CD4-positive, CD25-positive, alpha-beta regulatory T cell (primary cell): ENCODE data around the gene CDC42EP1. TPM values are rescaled to one million over a fixed set of nuclear protein-coding genes. Genes with fewer than 3 reads are reported as not detected.
"Not testable (repeated sequence)": the region's sequence is repeated elsewhere in the genome, so short reads cannot be mapped to it uniquely, and the experiment has no call there.

Experiments used
- ATAC-seq, 2 donors: fragments of 150-1000 bp; cut with Tn5 transposase; one replicate each; pipeline ENCODE4 v1.10.0; 2021; ENCODE audit warnings: low read depth in 2 of 2, moderate number of reproducible peaks in 2 of 2, moderate library complexity in 1 of 2
- DNase-seq, 3 donors: peaks; one replicate each; pipeline versions ENCODE4 v3.0.0 to v3.0.0-alpha.2; 2012 to 2022; ENCODE audit warnings: mixed read lengths in 1 of 3
- H3K27ac ChIP-seq: one replicate; pipeline ENCODE4 v1.7.0; 2013; ENCODE audit warnings: mild to moderate bottlenecking, low read length; ENCODE audit not compliant: insufficient read depth, poor library complexity, severe bottlenecking
- H3K27me3 ChIP-seq: one replicate; pipeline ENCODE4 v1.7.0; 2013; ENCODE audit warnings: low read length; ENCODE audit not compliant: control insufficient read depth, insufficient read depth
- H3K36me3 ChIP-seq: one replicate; pipeline ENCODE4 v1.7.0; 2013; ENCODE audit warnings: mild to moderate bottlenecking, low read length, moderate library complexity; ENCODE audit not compliant: control insufficient read depth, insufficient read depth
- H3K4me1 ChIP-seq: 2 replicates; pipeline ENCODE4 v1.7.0; 2013; ENCODE audit warnings: mild to moderate bottlenecking, low read length; ENCODE audit not compliant: insufficient read depth, control insufficient read depth, poor library complexity, severe bottlenecking
- H3K4me3 ChIP-seq: one replicate; pipeline ENCODE4 v1.7.0; 2013; ENCODE audit warnings: low read depth, mild to moderate bottlenecking, low read length, moderate library complexity
- H3K9me3 ChIP-seq, 2 experiments: 1 replicate in 1 of 2; 2 replicates in 1 of 2; pipeline ENCODE4 v1.7.0; 2013; ENCODE audit warnings: low read length in 2 of 2, mild to moderate bottlenecking in 1 of 2, moderate library complexity in 1 of 2; ENCODE audit not compliant: control insufficient read depth in 2 of 2
- H3K27ac Mint-ChIP-seq, 3 donors: one replicate each; pipeline ENCODE4 v1.8.0; 2020 to 2022; ENCODE audit warnings: mild to moderate bottlenecking in 3 of 3, mixed read lengths in 3 of 3, moderate library complexity in 2 of 3
- H3K27me3 Mint-ChIP-seq: one replicate; pipeline ENCODE4 v1.8.0; 2022; ENCODE audit warnings: mild to moderate bottlenecking, mixed read lengths
- H3K36me3 Mint-ChIP-seq: one replicate; pipeline ENCODE4 v1.8.0; 2020; ENCODE audit warnings: mixed read lengths
- H3K4me1 Mint-ChIP-seq, 4 donors: one replicate each; pipeline ENCODE4 v1.8.0; 2020 to 2022; ENCODE audit warnings: mixed read lengths in 4 of 4, mild to moderate bottlenecking in 1 of 4
- H3K4me3 Mint-ChIP-seq, 4 donors: one replicate each; pipeline ENCODE4 v1.8.0; 2020 to 2022; ENCODE audit warnings: mild to moderate bottlenecking in 4 of 4, mixed read lengths in 4 of 4, moderate library complexity in 3 of 4
- H3K9me3 Mint-ChIP-seq, 7 donors: one replicate each; pipeline ENCODE4 v1.8.0; 2020 to 2022; ENCODE audit warnings: mixed read lengths in 7 of 7, mild to moderate bottlenecking in 3 of 7, moderate library complexity in 2 of 7
- polyA plus RNA-seq, 4 donors: library from polyadenylated mRNA; unstranded; fragments of 300-500 nt; fragmentation: Illumina TruSeq; gene quantifications; one replicate each; pipeline ENCODE4 v1.2.3, GENCODE V29; 2021
- total RNA-seq: library from RNA; stranded (reverse); gene quantifications from one replicate; pipeline ENCODE4 v1.2.3, GENCODE V29; 2022

CDC42EP1 gene
- total and polyA plus RNA-seq, 5 donors from 2014 or later: not detected

DNA sequence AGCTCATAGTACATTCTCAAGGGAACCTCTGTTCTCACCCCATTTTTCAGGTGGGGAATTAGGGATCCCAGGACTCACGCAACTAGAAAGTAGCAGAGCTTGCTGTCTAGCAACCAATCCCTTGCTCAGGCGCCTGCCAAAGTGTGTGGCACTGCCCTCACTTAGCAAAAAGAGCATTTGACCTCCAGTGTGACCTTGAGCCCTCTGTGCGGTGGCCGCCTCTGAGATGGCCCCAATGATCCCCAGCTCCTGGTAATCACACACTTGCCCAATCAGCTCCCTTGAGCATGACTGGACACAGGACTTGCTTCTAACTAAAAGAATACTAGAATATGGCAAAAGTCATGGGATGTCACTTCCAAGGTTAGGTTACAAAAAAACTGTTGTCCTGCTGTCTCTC lies 22.2 kb downstream of the CDC42EP1 start:
- peaks cover 4% of the 10 kb centered on the region for H3K27me3 ChIP-seq
- no peak overlapping the region for H3K4me3 ChIP-seq
- H3K27ac ChIP-seq: no peak overlapping the region
- peaks cover 0 to 11% (median 2%) of the 10 kb centered on the region in 4 donors for H3K4me1 Mint-ChIP-seq
- H3K4me3 Mint-ChIP-seq: no peak overlapping the region
- no peak overlapping the region for H3K27ac Mint-ChIP-seq
- no peaks in the 10 kb centered on the region for H3K9me3 ChIP-seq
- no peak for ATAC-seq
- no peaks in the 10 kb centered on the region for H3K36me3 Mint-ChIP-seq
- peaks cover 34% of the 10 kb centered on the region for H3K27me3 Mint-ChIP-seq
- H3K9me3 Mint-ChIP-seq: no peaks in the 10 kb centered on the region
- no peaks in the 10 kb centered on the region for H3K36me3 ChIP-seq
- no peak for DNase-seq
- H3K4me1 ChIP-seq: peaks cover 5% of the 10 kb centered on the region

DNA sequence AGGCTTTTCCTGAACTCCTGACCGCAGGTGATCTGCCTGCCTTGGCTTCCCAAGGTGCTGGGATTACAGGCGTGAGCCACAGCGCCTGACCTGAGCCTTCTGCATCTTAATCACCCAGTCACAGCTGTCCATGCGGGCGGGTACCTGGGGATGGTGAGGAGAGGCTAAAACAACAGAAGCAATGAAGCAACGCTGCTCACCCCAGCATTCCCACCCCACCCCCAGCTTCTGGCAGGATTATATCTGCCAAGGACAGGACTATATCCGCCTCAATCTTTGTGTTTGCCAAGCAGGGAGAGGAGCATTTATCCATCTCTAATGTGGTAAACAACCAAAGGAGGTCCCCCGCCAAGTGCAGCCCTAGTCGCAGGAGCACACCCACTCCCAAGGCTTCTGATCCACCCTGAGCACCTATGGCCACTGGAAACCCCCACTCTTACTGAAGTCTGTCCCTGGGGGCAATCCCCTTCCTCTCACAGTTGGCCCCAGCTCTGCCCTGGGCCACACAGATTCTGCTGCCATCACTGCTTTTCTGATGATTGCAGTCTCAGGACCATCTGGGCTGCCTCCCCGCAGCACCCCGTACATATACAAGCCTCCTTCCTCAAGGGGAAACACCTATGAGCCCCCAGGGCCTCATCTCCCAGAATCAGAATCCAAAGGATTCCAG lies 28.4 kb downstream of the CDC42EP1 start:
- Mint-ChIP-seq H3K27ac (no peak overlapping the region), H3K4me3 (no peak overlapping the region), H3K36me3 (no peaks in the 10 kb centered on the region), H3K4me1 (peaks cover 6 to 16% (median 11%) of the 10 kb centered on the region in 4 donors), H3K9me3 (no peaks in the 10 kb centered on the region), H3K27me3 (peaks cover 20% of the 10 kb centered on the region)
- Histone ChIP-seq H3K4me1 (peaks cover 10% of the 10 kb centered on the region), H3K27ac (no peak overlapping the region), H3K27me3 (no peaks in the 10 kb centered on the region), H3K4me3 (no peak overlapping the region), H3K36me3 (no peaks in the 10 kb centered on the region), H3K9me3 (no peaks in the 10 kb centered on the region)
- no peak for DNase-seq
- ATAC-seq: no peak

DNA sequence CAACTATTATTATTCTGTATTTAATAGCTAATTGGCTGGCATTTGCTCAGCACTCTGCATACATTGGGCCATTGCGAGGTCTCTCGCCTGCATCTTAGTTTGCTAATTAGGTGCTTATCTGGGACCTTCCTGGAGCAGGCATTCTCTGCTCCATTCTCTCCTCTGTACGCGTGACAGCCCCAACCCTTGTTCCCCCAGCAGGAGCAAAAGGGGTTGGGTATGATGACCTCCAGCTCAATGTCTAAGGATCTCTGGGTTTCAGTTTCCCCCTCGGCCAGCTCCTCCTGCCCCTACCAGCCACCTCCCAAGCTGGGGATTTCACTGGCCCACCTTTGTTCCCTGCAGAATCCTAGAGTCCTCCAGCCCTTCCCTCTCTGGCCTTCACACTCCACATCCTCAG lies 29.4 kb downstream of the CDC42EP1 start:
- Mint-ChIP-seq H3K4me3 (no peak overlapping the region), H3K4me1 (peaks cover 6 to 16% (median 11%) of the 10 kb centered on the region in 4 donors), H3K27me3 (peaks cover 20% of the 10 kb centered on the region), H3K9me3 (no peaks in the 10 kb centered on the region), H3K27ac (no peak overlapping the region), H3K36me3 (no peaks in the 10 kb centered on the region)
- Histone ChIP-seq H3K4me1 (peaks cover 10% of the 10 kb centered on the region), H3K27ac (no peak overlapping the region), H3K36me3 (no peaks in the 10 kb centered on the region), H3K27me3 (no peaks in the 10 kb centered on the region), H3K4me3 (no peak overlapping the region), H3K9me3 (no peaks in the 10 kb centered on the region)
- DNase-seq: no peak
- no peak for ATAC-seq

DNA sequence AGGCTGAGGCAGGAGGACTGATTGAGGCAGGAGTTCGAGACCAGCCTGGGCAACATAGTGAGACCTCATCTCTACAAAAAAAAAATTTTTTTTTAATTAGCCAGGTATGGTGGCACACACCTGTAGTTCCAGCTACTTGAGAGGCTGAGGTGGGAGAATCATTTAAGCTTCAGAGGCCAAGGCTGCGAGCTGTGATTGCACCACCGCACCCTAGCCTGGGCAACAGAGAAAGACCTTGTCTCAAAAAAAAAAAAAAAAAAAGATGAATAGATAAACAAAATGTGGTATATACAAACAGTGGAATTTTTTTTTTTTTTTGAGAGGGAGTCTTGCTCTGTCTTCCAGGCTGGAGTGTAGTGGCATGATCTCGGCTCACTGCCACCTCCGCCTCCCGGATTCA lies 30.8 kb downstream of the CDC42EP1 start:
- not testable (repeated sequence) for H3K36me3 Mint-ChIP-seq, H3K36me3 ChIP-seq, ATAC-seq, H3K27me3 ChIP-seq, H3K27ac ChIP-seq, H3K27ac Mint-ChIP-seq, H3K4me3 ChIP-seq, H3K9me3 Mint-ChIP-seq, H3K9me3 ChIP-seq, DNase-seq
- Mint-ChIP-seq H3K27me3 (peaks cover 20% of the 10 kb centered on the region), H3K4me1 (peaks cover 6 to 13% (median 11%) of the 10 kb centered on the region in 4 donors), H3K4me3 (peak overlapping the region in 1 of 4 donors; percentile 42)
- peaks cover 10% of the 10 kb centered on the region for H3K4me1 ChIP-seq

DNA sequence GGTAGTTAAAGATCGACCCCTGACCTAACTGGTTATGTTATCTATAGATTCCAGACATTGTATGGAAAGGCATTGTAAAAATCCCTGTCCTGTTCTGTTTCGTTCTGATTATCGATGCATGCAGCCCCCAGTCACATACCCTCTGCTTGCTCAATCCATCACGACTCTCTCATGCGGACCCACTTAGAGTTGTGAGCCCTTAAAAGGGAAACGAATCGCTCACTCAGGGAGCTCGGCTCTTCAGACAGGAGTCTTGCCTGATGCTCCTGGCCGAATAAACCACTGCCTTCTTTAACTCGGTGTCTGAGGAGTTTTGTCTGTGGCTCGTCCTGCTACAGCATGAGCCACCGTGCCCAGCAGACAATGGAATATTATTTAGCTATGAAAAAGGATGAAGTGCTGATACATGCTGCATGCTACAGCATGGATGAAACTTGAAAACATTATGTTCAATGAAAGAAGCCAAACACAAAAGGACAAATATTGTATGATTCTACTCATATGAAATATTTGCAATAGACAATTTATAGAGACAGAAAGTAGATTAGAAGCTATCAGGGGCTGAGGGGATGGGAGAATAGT lies 31.6 kb downstream of the CDC42EP1 start:
- Mint-ChIP-seq H3K4me3 (peak overlapping the region; percentile 9 to 90 (median 83)), H3K4me1 (peaks cover 6 to 13% (median 11%) of the 10 kb centered on the region in 4 donors), H3K27ac (peak overlapping the region; percentile 67 to 94 (median 94)), H3K36me3 (no peaks in the 10 kb centered on the region), H3K9me3 (no peaks in the 10 kb centered on the region), H3K27me3 (peaks cover 22% of the 10 kb centered on the region)
- DNase-seq (no peak), ATAC-seq (no peak)
- peaks cover 10% of the 10 kb centered on the region for H3K4me1 ChIP-seq
- no peaks in the 10 kb centered on the region for H3K27me3 ChIP-seq
- peak overlapping the region; percentile 28 for H3K27ac ChIP-seq
- no peaks in the 10 kb centered on the region for H3K36me3 ChIP-seq
- peak overlapping the region; percentile 71 for H3K4me3 ChIP-seq
- H3K9me3 ChIP-seq: no peaks in the 10 kb centered on the region

DNA sequence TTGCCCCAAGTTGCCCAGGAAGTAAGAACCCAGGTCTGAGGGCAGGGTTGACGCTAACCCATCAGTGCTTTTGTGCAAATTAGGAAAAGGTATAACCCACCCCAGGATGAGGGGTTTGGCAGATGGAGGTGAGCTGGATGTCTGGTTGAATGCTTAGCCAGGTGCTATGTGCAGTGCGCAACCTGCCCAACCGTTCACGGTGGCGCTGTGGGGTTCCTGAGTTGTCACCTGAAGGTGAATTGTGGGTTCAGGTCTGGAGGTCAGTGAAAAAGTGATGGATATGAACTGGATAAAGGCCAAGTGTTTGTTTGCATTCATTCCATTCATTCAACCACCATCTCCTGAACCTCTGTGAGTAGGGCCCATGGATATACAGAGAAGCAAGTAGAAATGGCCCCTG lies 34.0 kb downstream of the CDC42EP1 start:
- peaks cover 6 to 13% (median 11%) of the 10 kb centered on the region in 4 donors for H3K4me1 Mint-ChIP-seq
- no peak overlapping the region for H3K4me3 ChIP-seq
- H3K4me3 Mint-ChIP-seq: no peak overlapping the region
- peaks cover 10% of the 10 kb centered on the region for H3K4me1 ChIP-seq
- H3K36me3 Mint-ChIP-seq: no peaks in the 10 kb centered on the region
- no peak for ATAC-seq
- no peak for DNase-seq
- peaks cover 12% of the 10 kb centered on the region for H3K27me3 Mint-ChIP-seq
- H3K9me3 ChIP-seq: no peaks in the 10 kb centered on the region
- H3K9me3 Mint-ChIP-seq: no peaks in the 10 kb centered on the region
- H3K36me3 ChIP-seq: no peaks in the 10 kb centered on the region
- no peak overlapping the region for H3K27ac Mint-ChIP-seq
- H3K27me3 ChIP-seq: no peaks in the 10 kb centered on the region
- no peak overlapping the region for H3K27ac ChIP-seq

DNA sequence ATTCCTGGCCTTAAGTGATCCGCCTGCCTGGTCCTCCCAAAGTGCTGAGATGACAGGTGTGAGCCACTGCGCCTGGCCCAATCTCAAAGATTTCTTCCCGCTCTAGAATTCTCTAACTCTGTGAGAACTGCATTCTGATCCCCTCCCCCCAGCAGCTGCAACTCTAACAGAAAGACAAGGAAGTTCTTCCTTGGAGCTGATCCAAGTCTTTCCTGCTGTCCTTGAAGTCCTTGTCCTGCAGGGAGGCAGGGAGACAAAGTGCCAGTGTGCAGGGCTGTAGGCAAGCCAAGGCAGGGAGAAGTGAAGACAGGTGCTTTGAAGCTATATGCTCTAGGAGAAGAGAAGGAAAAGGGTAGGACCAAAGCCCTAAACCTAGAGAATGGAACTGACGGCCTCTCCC lies 38.9 kb downstream of the CDC42EP1 start:
- Histone ChIP-seq H3K27me3 (no peaks in the 10 kb centered on the region), H3K4me1 (peaks cover 3% of the 10 kb centered on the region), H3K9me3 (no peaks in the 10 kb centered on the region), H3K27ac (no peak overlapping the region), H3K36me3 (no peaks in the 10 kb centered on the region), H3K4me3 (no peak overlapping the region)
- ATAC-seq: no peak
- Mint-ChIP-seq H3K9me3 (no peaks in the 10 kb centered on the region), H3K27me3 (peaks cover 16% of the 10 kb centered on the region), H3K4me3 (no peak overlapping the region), H3K27ac (no peak overlapping the region), H3K4me1 (peaks cover 0 to 20% (median 11%) of the 10 kb centered on the region in 4 donors), H3K36me3 (no peaks in the 10 kb centered on the region)
- no peak for DNase-seq

DNA sequence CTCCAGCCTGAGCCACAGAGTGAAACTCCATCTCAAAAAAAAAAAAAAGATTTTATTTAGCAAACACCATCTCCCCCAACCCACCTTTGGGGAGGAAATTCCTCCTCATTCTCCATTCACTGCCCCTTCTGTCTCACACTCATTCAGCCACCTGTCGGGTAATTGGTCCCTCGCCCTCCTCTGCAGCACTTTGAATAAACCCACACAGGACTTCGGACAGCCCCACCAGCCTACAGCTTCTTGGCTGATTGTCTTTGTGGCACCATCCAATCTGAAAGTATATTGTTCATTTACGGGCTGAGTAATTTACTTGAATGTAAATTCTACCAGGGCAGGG lies 40.9 kb downstream of the CDC42EP1 start:
- Mint-ChIP-seq H3K27me3 (peaks cover 16% of the 10 kb centered on the region), H3K4me1 (peaks cover 5 to 37% (median 26%) of the 10 kb centered on the region in 4 donors), H3K4me3 (no peak overlapping the region), H3K36me3 (no peaks in the 10 kb centered on the region), H3K27ac (peak overlapping the region in 2 of 3 donors; percentile 53 to 60), H3K9me3 (peaks cover 0 to 2% (median 0%) of the 10 kb centered on the region in 7 donors)
- DNase-seq: no peak
- Histone ChIP-seq H3K9me3 (no peaks in the 10 kb centered on the region), H3K36me3 (no peaks in the 10 kb centered on the region), H3K27me3 (no peaks in the 10 kb centered on the region), H3K27ac (no peak overlapping the region), H3K4me3 (no peak overlapping the region), H3K4me1 (peaks cover 20% of the 10 kb centered on the region)
- no peak for ATAC-seq
